ENCODE data around the gene FXR1.

Gene FXR1

DNA sequence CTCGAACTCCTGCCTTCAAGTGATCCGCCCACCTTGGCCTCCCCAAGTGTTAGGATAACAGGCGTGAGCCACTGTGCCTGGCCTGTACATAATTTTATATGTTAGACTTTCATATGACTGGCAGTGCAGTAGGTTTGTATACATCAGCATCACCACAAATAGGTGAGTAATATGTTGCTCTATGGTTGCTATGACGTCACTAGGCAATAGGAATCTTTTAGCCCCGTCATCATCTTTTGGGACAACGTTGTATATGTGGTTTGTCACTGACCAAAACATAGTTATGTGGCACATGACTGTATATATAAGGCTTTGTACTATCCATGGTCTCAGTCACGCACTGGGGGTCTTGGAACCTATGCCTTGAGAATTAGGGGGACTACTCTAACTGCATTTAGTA, 94.1 kb downstream of the FXR1 start:
- DNase-seq (ENCODE audit: low read depth): no peak
- H3K4me3 ChIP-seq (ENCODE audit: low read length): no peak overlapping the region
- TF ChIP-seq, protein P1, sequence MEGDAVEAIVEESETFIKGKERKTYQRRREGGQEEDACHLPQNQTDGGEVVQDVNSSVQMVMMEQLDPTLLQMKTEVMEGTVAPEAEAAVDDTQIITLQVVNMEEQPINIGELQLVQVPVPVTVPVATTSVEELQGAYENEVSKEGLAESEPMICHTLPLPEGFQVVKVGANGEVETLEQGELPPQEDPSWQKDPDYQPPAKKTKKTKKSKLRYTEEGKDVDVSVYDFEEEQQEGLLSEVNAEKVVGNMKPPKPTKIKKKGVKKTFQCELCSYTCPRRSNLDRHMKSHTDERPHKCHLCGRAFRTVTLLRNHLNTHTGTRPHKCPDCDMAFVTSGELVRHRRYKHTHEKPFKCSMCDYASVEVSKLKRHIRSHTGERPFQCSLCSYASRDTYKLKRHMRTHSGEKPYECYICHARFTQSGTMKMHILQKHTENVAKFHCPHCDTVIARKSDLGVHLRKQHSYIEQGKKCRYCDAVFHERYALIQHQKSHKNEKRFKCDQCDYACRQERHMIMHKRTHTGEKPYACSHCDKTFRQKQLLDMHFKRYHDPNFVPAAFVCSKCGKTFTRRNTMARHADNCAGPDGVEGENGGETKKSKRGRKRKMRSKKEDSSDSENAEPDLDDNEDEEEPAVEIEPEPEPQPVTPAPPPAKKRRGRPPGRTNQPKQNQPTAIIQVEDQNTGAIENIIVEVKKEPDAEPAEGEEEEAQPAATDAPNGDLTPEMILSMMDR (conservative IDR thresholded peaks at IDR 0.05; ENCODE audit: low read length): no peak

DNA sequence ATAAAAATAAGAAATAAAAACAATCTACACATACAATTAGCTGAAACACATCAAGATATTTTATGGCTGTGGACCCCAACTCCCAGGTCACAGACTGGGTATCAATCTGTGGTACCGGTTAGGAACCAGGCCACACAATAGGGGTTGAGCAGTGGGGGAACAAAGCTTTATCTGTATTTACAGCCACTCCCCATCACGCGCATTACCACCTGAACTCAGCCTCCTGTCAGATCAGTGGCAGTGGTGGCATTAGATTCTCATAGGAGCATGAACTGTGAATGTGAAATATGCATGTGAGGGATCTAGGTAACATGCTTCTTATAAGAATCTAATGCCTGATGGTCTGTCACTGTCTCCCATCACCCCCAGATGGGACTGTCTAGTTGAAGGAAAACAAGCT, 94.8 kb downstream of the FXR1 start:
- TF ChIP-seq, protein P1 (conservative IDR thresholded peaks at IDR 0.05; ENCODE audit: low read length): no peak
- DNase-seq (ENCODE audit: low read depth): no peak
- no peak overlapping the region for H3K4me3 ChIP-seq (ENCODE audit: low read length)

DNA sequence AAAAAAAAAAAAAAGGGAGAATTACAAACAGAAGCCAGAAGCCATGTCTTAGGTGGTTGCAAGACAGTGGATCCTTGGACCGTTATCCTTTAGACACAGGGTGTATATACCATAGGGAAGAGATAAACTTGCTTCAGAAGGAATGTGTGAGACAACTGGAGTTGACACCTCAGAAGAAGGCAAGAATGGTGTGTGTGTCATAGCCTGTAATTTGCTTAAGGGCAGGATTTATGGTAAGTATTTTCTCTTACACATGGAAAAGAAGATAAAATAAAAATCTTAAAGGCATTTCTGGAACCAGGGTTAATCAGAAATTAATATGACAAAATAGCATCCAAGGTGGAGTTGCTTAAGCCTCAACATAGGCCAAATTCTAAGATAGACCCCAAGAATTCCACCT, 96.3 kb downstream of the FXR1 start:
- no peak overlapping the region for H3K4me3 ChIP-seq (ENCODE audit: low read length)
- DNase-seq (ENCODE audit: low read depth): no peak
- TF ChIP-seq, protein P1 (conservative IDR thresholded peaks at IDR 0.05; ENCODE audit: low read length): no peak

DNA sequence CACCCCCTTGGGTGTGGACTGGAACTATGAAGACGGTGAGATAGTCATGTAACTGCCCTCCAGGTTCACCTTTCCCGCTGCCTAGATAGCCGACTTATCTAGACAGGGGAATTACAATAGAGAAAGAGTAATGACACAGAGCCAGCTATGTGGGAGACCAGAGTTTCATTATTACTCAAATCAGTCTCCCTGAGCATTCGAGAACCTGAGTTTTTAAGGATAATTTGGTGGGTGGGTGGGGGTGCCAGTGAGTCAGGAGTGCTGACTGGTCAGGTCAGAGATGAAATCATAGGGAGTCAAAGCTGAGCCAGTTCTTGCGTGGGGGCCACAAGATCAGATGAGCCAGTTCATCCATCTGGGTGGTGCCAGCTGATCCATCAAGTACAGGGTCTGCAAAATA, 96.8 kb downstream of the FXR1 start:
- TF ChIP-seq, protein P1 (conservative IDR thresholded peaks at IDR 0.05; ENCODE audit: low read length): no peak
- no peak for DNase-seq (ENCODE audit: low read depth)
- H3K4me3 ChIP-seq (ENCODE audit: low read length): no peak overlapping the region

DNA sequence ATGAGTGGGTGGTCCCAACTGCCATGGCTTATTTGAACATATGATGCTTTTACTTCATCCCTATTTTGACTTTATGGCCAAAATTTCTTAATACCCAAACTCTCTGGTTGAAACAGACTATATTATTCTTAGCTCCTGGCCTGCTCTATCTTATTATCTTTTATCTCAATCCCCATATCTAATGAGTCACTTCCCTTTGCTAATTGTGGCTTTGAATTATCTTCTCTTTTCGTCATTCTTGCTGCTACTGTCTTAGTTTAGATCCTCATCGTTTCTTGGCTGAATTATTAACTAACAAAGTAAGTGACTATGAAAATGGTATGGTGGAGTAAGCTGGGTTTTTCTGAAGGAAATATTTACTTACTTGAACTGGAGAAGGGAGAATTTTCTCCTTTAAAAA, 105.2 kb downstream of the FXR1 start:
- no peak overlapping the region for H3K4me3 ChIP-seq (ENCODE audit: low read length)
- TF ChIP-seq, protein P1 (conservative IDR thresholded peaks at IDR 0.05; ENCODE audit: low read length): no peak
- no peak for DNase-seq (ENCODE audit: low read depth)

DNA sequence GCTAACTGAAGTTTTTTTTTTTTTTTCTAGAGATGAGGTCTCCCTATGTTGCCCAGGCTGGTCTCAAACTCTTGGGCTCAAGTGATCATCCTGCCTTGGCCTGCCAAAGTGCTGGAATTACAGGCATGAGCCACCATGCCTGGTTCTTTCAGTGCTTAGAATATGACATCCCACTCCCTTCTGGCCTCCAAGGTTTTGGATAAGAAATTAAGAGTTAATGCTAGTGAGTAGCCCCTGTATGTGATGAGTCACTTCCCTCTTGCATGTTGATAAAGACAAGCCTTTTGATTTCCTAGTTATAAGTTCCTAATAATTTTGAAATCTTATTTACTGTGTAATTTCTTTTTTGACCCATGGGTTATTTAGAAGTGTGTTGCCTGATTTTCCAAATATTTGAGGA, 112.7 kb downstream of the FXR1 start:
- DNase-seq (ENCODE audit: low read depth): no peak
- TF ChIP-seq, protein P1 (conservative IDR thresholded peaks at IDR 0.05; ENCODE audit: low read length): no peak

DNA sequence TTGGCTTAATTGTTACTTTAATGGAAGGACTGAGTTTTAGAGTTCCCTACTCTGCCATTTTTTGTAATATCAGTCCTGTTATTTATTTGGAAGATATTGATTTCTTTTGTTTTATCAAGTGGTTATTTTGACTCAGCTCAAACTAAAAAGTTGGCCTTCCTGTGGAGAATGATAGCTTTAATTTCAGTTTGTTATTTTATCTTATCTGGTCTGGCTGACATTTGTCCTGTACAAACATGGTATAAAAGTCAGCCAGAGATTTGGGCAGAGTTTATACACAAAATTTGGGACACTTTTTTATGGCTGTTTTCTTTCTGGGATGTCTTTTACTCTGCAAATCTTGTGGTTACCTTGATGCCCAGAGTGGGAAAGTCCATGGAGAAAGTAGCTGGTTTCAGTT, 118.5 kb downstream of the FXR1 start:
- no peak for DNase-seq (ENCODE audit: low read depth)

More for the DNA sequence above, 112.7 kb downstream of the FXR1 start:
- H3K4me3 ChIP-seq (ENCODE audit: low read length): no peak overlapping the region

More for the DNA sequence above, 118.5 kb downstream of the FXR1 start:
- no peak overlapping the region for H3K4me3 ChIP-seq (ENCODE audit: low read length)
- TF ChIP-seq, protein P1 (conservative IDR thresholded peaks at IDR 0.05; ENCODE audit: low read length): no peak

Data from AG10803 (cell line).